Right lobe of liver (tissue), 6 donors: Measurements from ENCODE around the gene POC5. TPM values are rescaled to one million over a fixed set of nuclear protein-coding genes. Genes with fewer than 3 reads are reported as not detected.

Source experiments
- ATAC-seq, 4 donors: fragments of 200-7000 bp; cut with Tn5 transposase; one replicate each; pipeline ENCODE4 v1.9.1; 2020; ENCODE audit warnings: mild to moderate bottlenecking in 4 of 4, moderate library complexity in 4 of 4
- DNase-seq, 3 donors: peaks; one replicate each; pipeline ENCODE4 v3.0.0-alpha.2; 2020
- H3K27ac ChIP-seq, 3 donors: fragments of 200-600 bp; one replicate each; pipeline ENCODE4 v1.8.0; 2022
- H3K27me3 ChIP-seq, 2 donors: fragments of 200-600 bp; one replicate each; pipeline ENCODE4 v1.8.0; 2022
- H3K36me3 ChIP-seq, 4 donors: fragments of 200-600 bp; sonication (generic) in 1 of 4; one replicate each; pipeline versions ENCODE4 v1.5.1 to v1.8.0; 2017 to 2022; ENCODE audit warnings: control low read depth in 1 of 4
- H3K4me1 ChIP-seq, 4 donors: fragments of 200-600 bp; sonication (generic) in 1 of 4; one replicate each; pipeline versions ENCODE4 v1.5.1 to v1.8.0; 2017 to 2022; ENCODE audit warnings: control low read depth in 1 of 4
- H3K4me3 ChIP-seq, 3 donors: fragments of 200-600 bp; one replicate each; pipeline ENCODE4 v1.8.0; 2022
- H3K9me3 ChIP-seq, 4 donors: fragments of 200-600 bp; sonication (generic) in 1 of 4; one replicate each; pipeline versions ENCODE4 v1.5.1 to v1.8.0; 2017 to 2022; ENCODE audit warnings: control low read depth in 1 of 4
- POLR2A ChIP-seq: fragments of 450-650 bp; IDR thresholded peaks from one replicate; pipeline ENCODE4 v1.6.1; 2017; ENCODE audit warnings: antibody characterized with exemption, mild to moderate bottlenecking
- WGBS: methylation state at CpG from one replicate; pipeline ENCODE4 v1.1.6; 2018; ENCODE audit warnings: low coverage, low lambda C conversion rate; ENCODE audit not compliant: insufficient coverage; ENCODE audit errors: missing lambda C conversion rate; 5-methylcytosine and 5-hydroxymethylcytosine counted together
- intact Hi-C, 2 donors: fragments of 100-400 bp; cut with DNase I; formaldehyde crosslinking; loops; one replicate each; pipeline versions ENCODE4 v1.11.2 to v1.14.1; 2022
- total RNA-seq, 6 experiments: library from RNA; depleted of rRNA in 2 of 6; stranded (reverse); fragments of >200 nt in 2 of 6; fragmentation: NEBNext Ultra II Directional in 3 of 6; extraction: Animal tissue kit (Norgen Biotek cat#: 25700) in 3 of 6; gene quantifications; one replicate each; pipeline versions ENCODE4 v1.1.0 to v1.2.4, GENCODE V29; 2016 to 2023
- TF ChIP-seq, protein P1 (sequence below), 4 donors: fragments of 200-600 bp in 3 of 4; fragments of 450-650 bp in 1 of 4; IDR thresholded peaks; one replicate each; pipeline versions ENCODE4 v1.5.1 to v1.8.0; 2016 to 2022; ENCODE audit warnings: antibody characterized with exemption in 4 of 4, mild to moderate bottlenecking in 2 of 4
- donor health status: DM: no; HTN: yes; CAD: no.
- donor health status: DM: no; HTN: no; CAD: no.
- donor health status: DM: no; HTN: no; CAD: no.
- donor health status: DM: no; HTN: yes; CAD: no.
- donor health status: DM: no; HTN: yes; CAD: no.

Gene POC5
- total RNA-seq, 6 experiments from 2014 or later: 1.8 to 10.0 (median 2.8) TPM

- DNase-seq (no peak), ATAC-seq (no peak)
- no peaks in the 10 kb centered on the region for H3K27me3 ChIP-seq
- H3K36me3 ChIP-seq: no peaks in the 10 kb centered on the region
- H3K4me3 ChIP-seq: no peak overlapping the region
- H3K9me3 ChIP-seq: no peaks in the 10 kb centered on the region
- no peak overlapping the region for H3K27ac ChIP-seq
- TF ChIP-seq, protein P1, sequence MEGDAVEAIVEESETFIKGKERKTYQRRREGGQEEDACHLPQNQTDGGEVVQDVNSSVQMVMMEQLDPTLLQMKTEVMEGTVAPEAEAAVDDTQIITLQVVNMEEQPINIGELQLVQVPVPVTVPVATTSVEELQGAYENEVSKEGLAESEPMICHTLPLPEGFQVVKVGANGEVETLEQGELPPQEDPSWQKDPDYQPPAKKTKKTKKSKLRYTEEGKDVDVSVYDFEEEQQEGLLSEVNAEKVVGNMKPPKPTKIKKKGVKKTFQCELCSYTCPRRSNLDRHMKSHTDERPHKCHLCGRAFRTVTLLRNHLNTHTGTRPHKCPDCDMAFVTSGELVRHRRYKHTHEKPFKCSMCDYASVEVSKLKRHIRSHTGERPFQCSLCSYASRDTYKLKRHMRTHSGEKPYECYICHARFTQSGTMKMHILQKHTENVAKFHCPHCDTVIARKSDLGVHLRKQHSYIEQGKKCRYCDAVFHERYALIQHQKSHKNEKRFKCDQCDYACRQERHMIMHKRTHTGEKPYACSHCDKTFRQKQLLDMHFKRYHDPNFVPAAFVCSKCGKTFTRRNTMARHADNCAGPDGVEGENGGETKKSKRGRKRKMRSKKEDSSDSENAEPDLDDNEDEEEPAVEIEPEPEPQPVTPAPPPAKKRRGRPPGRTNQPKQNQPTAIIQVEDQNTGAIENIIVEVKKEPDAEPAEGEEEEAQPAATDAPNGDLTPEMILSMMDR (IDR thresholded peaks at IDR 0.05): no peak
- no peak for TF ChIP-seq POLR2A
- WGBS: 82% methylated on average over 2 of the region's 2 CpGs
- no peaks in the 10 kb centered on the region for H3K4me1 ChIP-seq
- intact Hi-C loops: no loop called here
Observed at GRCh38 chr5:75640826-75641225, 76.4 kb downstream of the POC5 start.

DNA sequence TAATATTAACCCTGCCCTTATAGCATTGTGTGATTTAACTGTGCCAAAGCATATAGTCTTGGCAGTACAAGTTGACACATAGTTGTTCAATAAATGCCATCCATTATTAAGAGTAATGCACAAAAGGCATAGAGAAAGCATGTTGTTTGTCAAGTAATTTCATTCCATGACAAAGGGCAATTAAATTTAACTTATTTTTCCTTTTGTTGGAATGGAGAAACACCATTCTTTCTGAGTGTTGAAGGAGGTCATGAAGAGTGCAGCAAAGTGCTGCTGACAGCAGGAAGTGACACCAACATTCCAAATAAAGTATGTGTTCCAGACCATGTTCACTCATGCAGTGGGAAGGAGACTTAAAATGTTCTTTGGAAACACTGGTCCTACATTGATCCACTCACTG, 76.8 kb downstream of the POC5 start:
- Histone ChIP-seq H3K27me3 (no peaks in the 10 kb centered on the region), H3K4me3 (no peak overlapping the region), H3K27ac (no peak overlapping the region), H3K36me3 (no peaks in the 10 kb centered on the region), H3K4me1 (no peaks in the 10 kb centered on the region), H3K9me3 (no peaks in the 10 kb centered on the region)
- DNase-seq (no peak), ATAC-seq (no peak)
- intact Hi-C loops: no loop called here
- TF ChIP-seq, protein P1 (IDR thresholded peaks at IDR 0.05): no peak
- TF ChIP-seq POLR2A: no peak

- TF ChIP-seq POLR2A: no peak
- TF ChIP-seq, protein P1 (IDR thresholded peaks at IDR 0.05): no peak
- H3K9me3 ChIP-seq: no peaks in the 10 kb centered on the region
- DNase-seq (no peak), ATAC-seq (no peak)
- H3K4me1 ChIP-seq: no peaks in the 10 kb centered on the region
- WGBS: 48% methylated on average over 2 of the region's 3 CpGs
- no peaks in the 10 kb centered on the region for H3K27me3 ChIP-seq
- no peaks in the 10 kb centered on the region for H3K36me3 ChIP-seq
- H3K27ac ChIP-seq: no peak overlapping the region
- intact Hi-C loops: no loop called here
- H3K4me3 ChIP-seq: no peak overlapping the region
Observed at GRCh38 chr5:75639535-75640311, 77.5 kb downstream of the POC5 start.

- intact Hi-C loops: no loop called here
- no peak for ATAC-seq
- H3K9me3 ChIP-seq: no peaks in the 10 kb centered on the region
- H3K4me1 ChIP-seq: no peaks in the 10 kb centered on the region
- no peak overlapping the region for H3K27ac ChIP-seq
- TF ChIP-seq, protein P1 (IDR thresholded peaks at IDR 0.05): no peak
- TF ChIP-seq POLR2A: no peak
- no peak for DNase-seq
- H3K4me3 ChIP-seq: no peak overlapping the region
- no peaks in the 10 kb centered on the region for H3K36me3 ChIP-seq
- no peaks in the 10 kb centered on the region for H3K27me3 ChIP-seq
- WGBS: 88% methylated on average over 1 of the region's 1 CpG
Observed at GRCh38 chr5:75637949-75638348, 79.3 kb downstream of the POC5 start.
